22Rv1 (cell line): ENCODE data around the gene C20orf173.

Experiments
- ZFX ChIP-seq: fragments of 450-650 bp; IDR thresholded peaks from 2 replicates; pipeline ENCODE4 v1.6.1; 2017; ENCODE audit warnings: antibody characterized with exemption, borderline replicate concordance
- TF ChIP-seq, protein P1 (sequence below): fragments of 450-650 bp; IDR thresholded peaks from 2 replicates; pipeline ENCODE4 v1.5.1; 2017; ENCODE audit warnings: mild to moderate bottlenecking

DNA sequence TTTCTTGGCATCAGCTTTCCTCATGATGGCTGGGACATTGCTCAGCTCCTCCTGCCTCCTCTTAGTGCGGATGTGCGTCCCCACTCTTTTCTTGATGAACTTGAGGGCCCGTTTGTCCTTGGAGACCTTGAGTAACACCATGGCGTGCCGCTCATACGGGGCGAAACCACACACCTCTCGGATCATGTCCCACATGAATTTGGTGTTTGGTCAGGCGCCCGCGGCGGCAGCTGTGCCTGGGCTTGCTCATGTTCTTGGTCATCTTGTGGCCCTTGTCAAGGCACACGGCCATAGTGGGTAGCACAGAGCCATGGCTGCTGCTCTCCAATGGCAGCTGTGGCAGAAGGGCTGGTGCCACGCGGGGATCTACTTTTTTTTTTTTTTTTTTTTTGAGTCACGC is 15.0 kb upstream of the C20orf173 start:
- TF ChIP-seq, protein P1, sequence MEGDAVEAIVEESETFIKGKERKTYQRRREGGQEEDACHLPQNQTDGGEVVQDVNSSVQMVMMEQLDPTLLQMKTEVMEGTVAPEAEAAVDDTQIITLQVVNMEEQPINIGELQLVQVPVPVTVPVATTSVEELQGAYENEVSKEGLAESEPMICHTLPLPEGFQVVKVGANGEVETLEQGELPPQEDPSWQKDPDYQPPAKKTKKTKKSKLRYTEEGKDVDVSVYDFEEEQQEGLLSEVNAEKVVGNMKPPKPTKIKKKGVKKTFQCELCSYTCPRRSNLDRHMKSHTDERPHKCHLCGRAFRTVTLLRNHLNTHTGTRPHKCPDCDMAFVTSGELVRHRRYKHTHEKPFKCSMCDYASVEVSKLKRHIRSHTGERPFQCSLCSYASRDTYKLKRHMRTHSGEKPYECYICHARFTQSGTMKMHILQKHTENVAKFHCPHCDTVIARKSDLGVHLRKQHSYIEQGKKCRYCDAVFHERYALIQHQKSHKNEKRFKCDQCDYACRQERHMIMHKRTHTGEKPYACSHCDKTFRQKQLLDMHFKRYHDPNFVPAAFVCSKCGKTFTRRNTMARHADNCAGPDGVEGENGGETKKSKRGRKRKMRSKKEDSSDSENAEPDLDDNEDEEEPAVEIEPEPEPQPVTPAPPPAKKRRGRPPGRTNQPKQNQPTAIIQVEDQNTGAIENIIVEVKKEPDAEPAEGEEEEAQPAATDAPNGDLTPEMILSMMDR = no peak
- TF ChIP-seq ZFX = no peak
